ENCODE results near the gene MSS51.

Gene MSS51

GRCh38 chr10:73433538-73433867 lies at the start of gene MSS51:
TSS of gene MSS51 (minus strand) at chr10:73433561. CDS start at chr10:73428284, 5,277 bp downstream.
- CTCF ChIA-PET: interaction anchor here (0.6 kb wide), 1 partner anchor 8 kb away, joined by 3 read pairs; no protein-coding TSS in a partner anchor
- H3K27ac ChIP-seq: no peak within 1 kb of the TSS
- no peak for DNase-seq (ENCODE audit: low spot score)
- POLR2A ChIA-PET (ENCODE audit: low non-redundant PET): no interaction called here
- no peak for TF ChIP-seq CTCF (conservative IDR thresholded peaks at IDR 0.05; ENCODE audit: low read depth)

GRCh38 chr10:73480158-73480557 lies 46.8 kb upstream of the MSS51 start:
- CTCF ChIA-PET: interaction anchor here (0.7 kb wide), 1 partner anchor 320 kb away, joined by 4 read pairs; no protein-coding TSS in a partner anchor
- peak overlapping the region; percentile 64 for H3K27ac ChIP-seq
- peak; percentile 80 for DNase-seq (ENCODE audit: low spot score)
- no peak for TF ChIP-seq CTCF (conservative IDR thresholded peaks at IDR 0.05; ENCODE audit: low read depth)
- POLR2A ChIA-PET (ENCODE audit: low non-redundant PET): no interaction called here

- no peak overlapping the region for H3K27ac ChIP-seq
- CTCF ChIA-PET: no interaction called here
- TF ChIP-seq CTCF (conservative IDR thresholded peaks at IDR 0.05; ENCODE audit: low read depth): no peak
- POLR2A ChIA-PET (ENCODE audit: low non-redundant PET): no interaction called here
- DNase-seq (ENCODE audit: low spot score): no peak
These were observed 45.3 kb upstream of the MSS51 start for GRCh38 chr10:73478636-73479035.

- no peak overlapping the region for H3K27ac ChIP-seq
- no peak for DNase-seq (ENCODE audit: low spot score)
- ChIA-PET POLR2A (ENCODE audit: low non-redundant PET) (no interaction called here), CTCF (interaction anchor here (0.6 kb wide), 1 partner anchor 15 kb away, joined by 6 read pairs; no protein-coding TSS in a partner anchor)
- TF ChIP-seq CTCF (conservative IDR thresholded peaks at IDR 0.05; ENCODE audit: low read depth): no peak
These were observed 37.9 kb upstream of the MSS51 start for GRCh38 chr10:73471226-73471625.

GRCh38 chr10:73469579-73469978 lies 36.2 kb upstream of the MSS51 start:
- CTCF ChIA-PET: no interaction called here
- POLR2A ChIA-PET (ENCODE audit: low non-redundant PET): no interaction called here
- no peak overlapping the region for H3K27ac ChIP-seq
- DNase-seq (ENCODE audit: low spot score): no peak
- no peak for TF ChIP-seq CTCF (conservative IDR thresholded peaks at IDR 0.05; ENCODE audit: low read depth)

GRCh38 chr10:73467206-73467605 lies 33.8 kb upstream of the MSS51 start:
- no peak for TF ChIP-seq CTCF (conservative IDR thresholded peaks at IDR 0.05; ENCODE audit: low read depth)
- ChIA-PET CTCF (interaction anchor here (0.7 kb wide), 2 partner anchors 62 to 381 kb away, joined by 6 to 8 read pairs; no protein-coding TSS in a partner anchor), POLR2A (ENCODE audit: low non-redundant PET) (interaction anchor here (0.5 kb wide), 1 partner anchor 39 kb away, joined by 3 read pairs; no protein-coding TSS in a partner anchor)
- no peak overlapping the region for H3K27ac ChIP-seq
- DNase-seq (ENCODE audit: low spot score): no peak

Data from RWPE1 (cell line).